MM.1S (cell line): Measurements from ENCODE around the gene ZNF280C.

ENCODE experiments used
- CTCF ChIP-seq: fragments of 300-600 bp; sonication (generic); IDR thresholded peaks from 2 replicates; pipeline ENCODE4 v1.5.1; 2016; ENCODE audit warnings: antibody characterized with exemption, low read length, mixed read lengths
- EZH2 ChIP-seq: fragments of 300-600 bp; sonication (generic); optimal IDR thresholded peaks from 2 replicates; pipeline ENCODE3; 2017; ENCODE audit warnings: low read depth, mild to moderate bottlenecking, antibody characterized with exemption, low read length, mixed read lengths

- TF ChIP-seq CTCF, result no peak
- no peak for TF ChIP-seq EZH2
Measured at GRCh38 chrX:130184168-130184567, 84.5 kb downstream of the ZNF280C start.
